GM23248 (cell line): ENCODE data around the gene FGL2. TPM values are rescaled to one million over a fixed set of nuclear protein-coding genes. Genes with fewer than 3 reads are reported as not detected.

Experiments used
- DNase-seq: peaks from one replicate; pipeline ENCODE4 v3.0.0-alpha.2; 2015
- H2AFZ ChIP-seq: fragments of 200-600 bp; sonication (generic); 2 replicates; pipeline ENCODE4 v1.6.1; 2016; ENCODE audit warnings: antibody characterized with exemption
- H3F3A ChIP-seq: fragments of 200-600 bp; sonication (generic); 2 replicates; pipeline ENCODE4 v1.6.1; 2016; ENCODE audit warnings: mild to moderate bottlenecking, antibody characterized with exemption, mixed run types; ENCODE audit not compliant: insufficient read depth
- H3K27ac ChIP-seq: fragments of 200-600 bp; sonication (generic); 2 replicates; pipeline ENCODE4 v1.5.1; 2016; ENCODE audit warnings: mild to moderate bottlenecking
- H3K27me3 ChIP-seq: fragments of 200-600 bp; sonication (generic); replicated peaks from 2 replicates; pipeline ENCODE4 v1.6.1; 2016; ENCODE audit warnings: mild to moderate bottlenecking; ENCODE audit not compliant: insufficient read depth
- H3K36me3 ChIP-seq: fragments of 200-600 bp; sonication (generic); 2 replicates; pipeline ENCODE4 v1.6.1; 2016; ENCODE audit warnings: low read depth, mild to moderate bottlenecking
- H3K4me1 ChIP-seq: fragments of 200-600 bp; sonication (generic); 2 replicates; pipeline ENCODE4 v1.6.1; 2016; ENCODE audit warnings: mild to moderate bottlenecking; ENCODE audit not compliant: insufficient read depth
- H3K4me2 ChIP-seq: fragments of 200-600 bp; sonication (generic); one replicate; pipeline ENCODE4 v1.6.1; 2016; ENCODE audit warnings: mild to moderate bottlenecking; ENCODE audit not compliant: unreplicated experiment
- H3K4me3 ChIP-seq: fragments of 200-600 bp; sonication (generic); 2 replicates; pipeline ENCODE4 v1.5.1; 2016; ENCODE audit warnings: mild to moderate bottlenecking
- H3K79me2 ChIP-seq: fragments of 200-600 bp; sonication (generic); 2 replicates; pipeline ENCODE4 v1.6.1; 2016; ENCODE audit warnings: mild to moderate bottlenecking; ENCODE audit not compliant: insufficient read depth
- H3K9ac ChIP-seq: fragments of 200-600 bp; sonication (generic); 2 replicates; pipeline ENCODE4 v1.6.1; 2016; ENCODE audit warnings: mild to moderate bottlenecking
- H3K9me2 ChIP-seq: fragments of 200-600 bp; sonication (generic); 2 replicates; pipeline ENCODE4 v1.6.1; 2016; ENCODE audit warnings: mixed run types, mild to moderate bottlenecking, moderate library complexity; ENCODE audit not compliant: insufficient read depth
- H3K9me3 ChIP-seq: fragments of 200-600 bp; sonication (generic); one replicate; pipeline ENCODE4 v1.6.1; 2017; ENCODE audit warnings: low read depth
- H4K20me1 ChIP-seq: fragments of 200-600 bp; sonication (generic); 2 replicates; pipeline ENCODE4 v1.6.0; 2016; ENCODE audit not compliant: insufficient read depth
- EZH2 ChIP-seq: fragments of 200-600 bp; sonication (generic); IDR thresholded peaks from 2 replicates; pipeline ENCODE4 v1.6.1; 2018; ENCODE audit warnings: antibody characterized with exemption, mild to moderate bottlenecking; ENCODE audit not compliant: insufficient read depth, poor library complexity, severe bottlenecking
- EZH2phosphoT487 ChIP-seq: fragments of 200-600 bp; sonication (generic); IDR thresholded peaks from 2 replicates; pipeline ENCODE4 v1.6.1; 2018; ENCODE audit warnings: antibody characterized with exemption, moderate library complexity, mild to moderate bottlenecking, low read depth; ENCODE audit not compliant: insufficient read depth
- WGBS, 2 experiments: methylation state at CpG; one replicate each; pipeline ENCODE4 v1.1.6; 2015 to 2017; ENCODE audit warnings: low lambda C conversion rate in 2 of 2, low coverage in 1 of 2; ENCODE audit errors: missing lambda C conversion rate in 2 of 2; 5-methylcytosine and 5-hydroxymethylcytosine counted together
- in situ Hi-C: fragments of 300-500 bp; cut with MboI; formaldehyde crosslinking; loops from 2 replicates; pipeline ENCODE4 v1.15.0; 2020
- polyA plus RNA-seq: library from polyadenylated mRNA; unstranded; fragments of >200 nt; fragmentation: Nextera tagmentation; extraction: Ambion mirVana; gene quantifications from 2 replicates; pipeline ENCODE4 v1.2.1, GENCODE V29; 2016
- total RNA-seq: library from RNA; depleted of rRNA; stranded (reverse); fragments of >200 nt; shearing (Covaris generic); gene quantifications from 2 replicates; pipeline ENCODE4 v1.2.3, GENCODE V29; 2014

Gene FGL2
- total and polyA plus RNA-seq, 2 experiments from 2014 or later, result 1.6 to 4.8 TPM

DNA sequence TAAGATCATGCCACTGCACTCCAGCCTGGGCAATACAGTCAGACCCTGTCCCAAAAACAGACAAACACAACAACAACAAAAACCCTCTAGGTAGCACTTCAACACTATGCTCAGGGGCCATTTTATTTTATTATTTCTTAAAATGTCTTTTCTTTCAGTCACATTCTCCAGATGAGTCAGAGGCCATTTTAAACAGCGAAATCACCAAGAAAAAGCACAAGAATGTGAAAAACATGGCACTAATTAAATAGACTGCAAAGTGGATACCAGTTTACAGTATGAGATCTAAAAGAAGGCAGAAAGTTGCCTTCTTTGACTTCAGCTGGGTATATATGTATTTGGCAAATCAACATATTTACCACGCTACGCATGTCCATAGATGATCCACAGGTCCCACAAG is 6.1 kb upstream of the FGL2 start:
- Histone ChIP-seq H2AFZ (peak overlapping the region; percentile 68), H3K9me3 (no peaks in the 10 kb centered on the region), H3K9me2 (no peaks in the 10 kb centered on the region), H4K20me1 (no peaks in the 10 kb centered on the region), H3K36me3 (no peaks in the 10 kb centered on the region), H3K9ac (no peak overlapping the region), H3K4me2 (peak overlapping the region; percentile 34), H3K27ac (no peak overlapping the region), H3F3A (no peaks in the 10 kb centered on the region), H3K27me3 (no peaks in the 10 kb centered on the region), H3K4me3 (no peak overlapping the region), H3K79me2 (no peaks in the 10 kb centered on the region), H3K4me1 (peaks cover 8% of the 10 kb centered on the region)
- 61 to 69% methylated on average over 3 of the region's 3 CpGs for WGBS, 2 experiments
- no peak for TF ChIP-seq EZH2phosphoT487
- TF ChIP-seq EZH2, result no peak
- DNase-seq, result peak; percentile 62
- in situ Hi-C loops, result no loop called here

DNA sequence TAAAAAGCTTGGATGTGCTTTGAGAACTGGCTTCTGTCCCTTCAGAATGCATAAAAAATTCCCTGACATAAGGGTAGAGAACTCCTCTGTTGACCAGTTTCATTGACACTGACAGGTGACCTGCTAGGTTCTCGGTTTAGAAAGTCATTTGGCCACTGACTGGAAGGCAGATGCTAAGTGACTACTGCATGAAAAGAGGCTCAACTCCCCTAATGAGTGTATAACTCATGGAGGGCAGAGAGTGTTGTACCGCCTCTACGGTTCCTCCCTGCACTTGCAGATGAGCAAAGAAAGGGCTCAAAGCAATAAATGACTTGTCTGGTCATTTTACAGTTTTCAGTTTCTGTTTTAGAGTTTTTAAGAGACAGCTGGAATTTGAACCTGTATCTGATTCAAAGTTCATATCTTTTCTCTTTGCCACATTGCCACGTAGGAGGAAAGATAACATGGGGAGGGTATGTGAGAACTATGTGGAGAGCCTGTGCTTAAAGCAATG is 2.9 kb upstream of the FGL2 start:
- Histone ChIP-seq H3K9me3 (no peaks in the 10 kb centered on the region), H3F3A (no peaks in the 10 kb centered on the region), H3K36me3 (no peaks in the 10 kb centered on the region), H3K4me2 (no peak overlapping the region), H3K4me1 (peaks cover 8% of the 10 kb centered on the region), H3K9ac (no peak overlapping the region), H3K27ac (no peak overlapping the region), H3K4me3 (no peak overlapping the region), H3K27me3 (no peaks in the 10 kb centered on the region), H2AFZ (no peak overlapping the region), H3K9me2 (no peaks in the 10 kb centered on the region), H3K79me2 (no peaks in the 10 kb centered on the region), H4K20me1 (no peaks in the 10 kb centered on the region)
- WGBS, 2 experiments, result 29 to 38% methylated on average over 4 of the region's 4 CpGs
- in situ Hi-C loops, result no loop called here
- TF ChIP-seq EZH2, result no peak
- TF ChIP-seq EZH2phosphoT487, result no peak
- no peak for DNase-seq

- DNase-seq, result no peak
- H3K4me1 ChIP-seq, result peaks cover 1% of the 10 kb centered on the region
- TF ChIP-seq EZH2phosphoT487, result no peak
- no peak for TF ChIP-seq EZH2
- H3K9ac ChIP-seq, result no peak overlapping the region
- H2AFZ ChIP-seq, result 0 out of 2 replicates have a peak overlapping the region, but pooled peaks have one; percentile 80
- no peaks in the 10 kb centered on the region for H4K20me1 ChIP-seq
- no peaks in the 10 kb centered on the region for H3K9me2 ChIP-seq
- H3K27ac ChIP-seq, result no peak overlapping the region
- H3K36me3 ChIP-seq, result no peaks in the 10 kb centered on the region
- H3K4me2 ChIP-seq, result no peak overlapping the region
- H3F3A ChIP-seq, result no peaks in the 10 kb centered on the region
- no peaks in the 10 kb centered on the region for H3K9me3 ChIP-seq
- 65 to 67% methylated on average over 2 of the region's 2 CpGs for WGBS, 2 experiments
- in situ Hi-C loops, result no loop called here
- no peaks in the 10 kb centered on the region for H3K79me2 ChIP-seq
- H3K4me3 ChIP-seq, result no peak overlapping the region
- H3K27me3 ChIP-seq, result no peaks in the 10 kb centered on the region
These were observed 923 bp upstream of the FGL2 start for GRCh38 chr7:77200542-77200941.

DNA sequence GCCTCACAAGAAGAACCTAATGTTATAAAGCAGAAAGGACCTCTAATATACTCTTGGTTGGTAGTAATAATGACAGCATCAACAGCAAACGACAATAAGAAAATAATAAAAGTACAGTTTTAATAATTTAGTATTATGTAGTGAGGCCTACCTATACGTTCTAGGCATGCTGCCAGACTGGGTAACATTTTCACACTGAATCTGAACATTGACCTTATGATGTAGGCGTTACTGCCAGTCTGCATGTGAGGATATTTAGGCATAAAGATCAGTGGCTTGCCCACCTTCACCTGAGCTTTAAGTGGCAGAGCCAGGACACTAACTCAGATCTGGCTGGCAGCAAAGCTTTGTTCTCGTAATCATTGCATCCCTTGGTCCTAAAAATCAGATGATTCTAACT is 2.5 kb downstream of the FGL2 start:
- TF ChIP-seq EZH2 (no peak), EZH2phosphoT487 (no peak)
- H3K9ac ChIP-seq, result no peak overlapping the region
- WGBS, 2 experiments, result 61 to 63% methylated on average over 4 of the region's 4 CpGs

More for the DNA sequence above, 2.5 kb downstream of the FGL2 start:
- no peak overlapping the region for H2AFZ ChIP-seq
- no peaks in the 10 kb centered on the region for H3K9me2 ChIP-seq
- H3K4me1 ChIP-seq, result no peaks in the 10 kb centered on the region; the same call in none of the 2 replicates
- no peaks in the 10 kb centered on the region for H3F3A ChIP-seq
- no peak overlapping the region for H3K4me3 ChIP-seq
- H3K27me3 ChIP-seq, result no peaks in the 10 kb centered on the region
- H3K9me3 ChIP-seq, result no peaks in the 10 kb centered on the region
- no peaks in the 10 kb centered on the region for H3K79me2 ChIP-seq
- no peak overlapping the region for H3K27ac ChIP-seq
- no peaks in the 10 kb centered on the region for H3K36me3 ChIP-seq
- in situ Hi-C loops, result no loop called here
- H3K4me2 ChIP-seq, result no peak overlapping the region
- H4K20me1 ChIP-seq, result no peaks in the 10 kb centered on the region
- DNase-seq, result no peak
